ENCODE data around the gene SLC10A6. TPM values are rescaled to one million over a fixed set of nuclear protein-coding genes. Genes with fewer than 3 reads are reported as not detected.

The SLC10A6 gene
- total RNA-seq, 4 donors from 2014 or later, result 7.8 to 15.6 (median 9.4) TPM

DNA sequence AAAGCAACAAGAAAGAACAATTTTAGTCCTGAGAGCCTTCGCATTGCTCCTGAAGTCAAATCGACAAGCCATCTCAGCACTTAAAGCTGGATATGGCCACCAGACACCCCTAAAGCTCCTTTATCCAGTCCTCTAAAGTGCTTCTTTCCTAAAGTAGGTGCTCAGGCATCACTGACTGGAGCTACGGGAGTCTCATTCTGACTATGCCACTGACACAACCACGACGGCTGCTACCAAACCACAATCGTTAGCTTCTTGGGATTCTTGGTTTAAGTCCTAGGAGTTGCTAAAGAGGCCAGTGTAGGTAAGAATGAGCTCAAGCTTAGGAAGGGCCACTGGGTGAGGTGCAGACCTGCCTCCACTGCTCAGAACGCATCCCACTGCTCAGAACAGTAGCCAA is 1.0 kb downstream of the SLC10A6 start:
- DNase-seq (ENCODE audit: low spot score in 2 of 2), result no peak
- TF ChIP-seq POLR2A (IDR thresholded peaks at IDR 0.05), result no peak
- TF ChIP-seq, protein P1, sequence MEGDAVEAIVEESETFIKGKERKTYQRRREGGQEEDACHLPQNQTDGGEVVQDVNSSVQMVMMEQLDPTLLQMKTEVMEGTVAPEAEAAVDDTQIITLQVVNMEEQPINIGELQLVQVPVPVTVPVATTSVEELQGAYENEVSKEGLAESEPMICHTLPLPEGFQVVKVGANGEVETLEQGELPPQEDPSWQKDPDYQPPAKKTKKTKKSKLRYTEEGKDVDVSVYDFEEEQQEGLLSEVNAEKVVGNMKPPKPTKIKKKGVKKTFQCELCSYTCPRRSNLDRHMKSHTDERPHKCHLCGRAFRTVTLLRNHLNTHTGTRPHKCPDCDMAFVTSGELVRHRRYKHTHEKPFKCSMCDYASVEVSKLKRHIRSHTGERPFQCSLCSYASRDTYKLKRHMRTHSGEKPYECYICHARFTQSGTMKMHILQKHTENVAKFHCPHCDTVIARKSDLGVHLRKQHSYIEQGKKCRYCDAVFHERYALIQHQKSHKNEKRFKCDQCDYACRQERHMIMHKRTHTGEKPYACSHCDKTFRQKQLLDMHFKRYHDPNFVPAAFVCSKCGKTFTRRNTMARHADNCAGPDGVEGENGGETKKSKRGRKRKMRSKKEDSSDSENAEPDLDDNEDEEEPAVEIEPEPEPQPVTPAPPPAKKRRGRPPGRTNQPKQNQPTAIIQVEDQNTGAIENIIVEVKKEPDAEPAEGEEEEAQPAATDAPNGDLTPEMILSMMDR (IDR thresholded peaks at IDR 0.05), result no peak
- TF ChIP-seq EP300 (IDR thresholded peaks at IDR 0.05), result no peak
- H3K4me3 ChIP-seq, result peak overlapping the region in 3 of 4 donors; percentile 12 to 44 (median 20)
- 50 to 54% methylated on average over 7 of the region's 7 CpGs for WGBS, 2 donors
- H3K27me3 ChIP-seq, result no peaks in the 10 kb centered on the region
- H3K9me3 ChIP-seq, result no peaks in the 10 kb centered on the region
- H3K27ac ChIP-seq, result peak overlapping the region; percentile 38 to 85 (median 66)
- peaks cover 0 to 16% (median 4%) of the 10 kb centered on the region in 4 donors for H3K4me1 ChIP-seq
- no peaks in the 10 kb centered on the region for H3K36me3 ChIP-seq

DNA sequence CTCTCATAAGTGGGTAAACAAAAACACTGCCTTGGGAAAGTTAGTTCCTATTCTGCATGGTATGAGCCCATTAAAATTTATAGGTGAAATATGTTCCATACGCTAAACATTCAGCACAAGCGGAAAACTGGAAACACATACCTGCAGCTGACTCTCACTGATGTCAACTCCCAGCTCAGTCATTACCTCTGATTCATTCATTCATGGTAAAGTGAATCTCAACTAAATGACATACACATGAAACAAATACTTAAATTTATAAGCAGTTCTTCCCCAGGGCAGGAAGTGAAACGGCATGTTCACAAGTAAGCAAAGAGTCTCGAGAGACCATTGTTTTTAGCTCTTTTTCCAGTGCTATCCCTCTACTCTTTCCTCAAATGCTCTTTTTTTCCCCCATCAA is 1.6 kb downstream of the SLC10A6 start:
- TF ChIP-seq EP300 (IDR thresholded peaks at IDR 0.05), result no peak
- TF ChIP-seq POLR2A (IDR thresholded peaks at IDR 0.05), result no peak
- TF ChIP-seq, protein P1 (IDR thresholded peaks at IDR 0.05), result no peak
- no peaks in the 10 kb centered on the region for H3K27me3 ChIP-seq
- H3K4me3 ChIP-seq, result peak overlapping the region in 3 of 4 donors; percentile 12 to 44 (median 20)
- H3K9me3 ChIP-seq, result no peaks in the 10 kb centered on the region
- peak overlapping the region; percentile 38 to 85 (median 66) for H3K27ac ChIP-seq
- no peak for DNase-seq (ENCODE audit: low spot score in 2 of 2)
- H3K36me3 ChIP-seq, result no peaks in the 10 kb centered on the region
- WGBS, 2 donors, result 52 to 61% methylated on average over 4 of the region's 4 CpGs
- peaks cover 0 to 16% (median 4%) of the 10 kb centered on the region in 4 donors for H3K4me1 ChIP-seq

DNA sequence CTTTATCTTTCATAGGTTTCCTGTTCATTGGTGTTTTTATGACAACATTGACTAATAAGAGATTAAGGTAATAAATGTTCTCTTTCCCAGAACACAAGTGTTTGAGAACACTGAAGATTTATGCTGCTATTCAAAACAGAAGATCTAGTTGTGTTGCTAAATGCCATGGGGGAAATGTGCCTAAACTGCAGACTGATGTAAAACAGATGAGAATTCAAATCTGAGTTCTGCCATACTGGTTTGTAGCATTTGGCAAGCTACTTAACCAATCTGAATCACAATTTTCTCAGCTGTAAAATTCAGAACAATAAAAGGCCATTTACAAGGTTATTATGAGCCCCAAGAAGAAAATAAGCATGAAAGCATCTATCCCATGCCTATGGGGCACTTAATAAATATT is 2.3 kb downstream of the SLC10A6 start:
- DNase-seq (ENCODE audit: low spot score in 2 of 2), result no peak
- Histone ChIP-seq H3K9me3 (no peaks in the 10 kb centered on the region), H3K27ac (peak overlapping the region in 2 of 4 donors; percentile 79 to 85), H3K4me3 (peak overlapping the region in 1 of 4 donors; percentile 44), H3K4me1 (peaks cover 0 to 16% (median 4%) of the 10 kb centered on the region in 4 donors), H3K27me3 (no peaks in the 10 kb centered on the region), H3K36me3 (no peaks in the 10 kb centered on the region)
- no peak for TF ChIP-seq POLR2A (IDR thresholded peaks at IDR 0.05)
- TF ChIP-seq EP300 (IDR thresholded peaks at IDR 0.05), result peak in 1 of 2 donors; percentile 77
- TF ChIP-seq, protein P1 (IDR thresholded peaks at IDR 0.05), result no peak

DNA sequence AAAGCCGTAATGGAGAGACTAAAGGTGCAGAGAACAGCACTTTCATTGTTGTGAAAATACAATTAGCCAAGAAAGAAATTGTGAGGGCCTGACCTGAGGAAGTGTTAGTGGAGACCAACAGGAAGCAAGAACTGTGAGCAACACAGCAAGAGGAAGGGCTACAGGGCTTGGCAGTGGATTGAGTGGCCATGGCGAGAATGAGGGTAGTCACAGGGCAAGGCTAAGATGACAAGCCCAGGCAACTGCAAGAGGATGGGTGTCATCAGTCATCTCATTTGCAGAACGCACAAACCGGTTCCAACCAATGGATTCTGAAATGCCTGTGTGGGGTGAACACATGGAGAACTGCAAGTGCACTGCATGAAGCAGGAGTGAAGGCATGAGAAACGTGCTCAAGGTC is 3.6 kb downstream of the SLC10A6 start:
- no peak overlapping the region for H3K27ac ChIP-seq

DNA sequence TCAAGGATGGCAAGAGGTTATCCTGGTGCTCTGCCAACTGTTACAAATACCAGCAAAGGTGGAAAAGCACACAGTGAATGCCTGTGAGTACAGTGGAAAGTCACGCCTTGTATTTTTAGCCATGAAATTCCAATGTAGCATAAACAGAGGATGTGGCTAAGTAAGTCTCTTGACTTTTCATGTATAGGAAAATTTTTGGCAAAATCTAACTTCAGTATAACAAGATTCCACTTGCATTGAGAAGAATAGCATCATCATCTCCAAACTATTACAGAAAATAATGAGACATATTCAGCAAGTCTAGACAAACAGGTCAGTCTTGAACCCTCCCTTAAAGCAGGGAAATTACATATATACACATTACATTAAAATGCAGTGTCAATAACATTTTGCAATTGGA is 7.9 kb downstream of the SLC10A6 start:
- no peaks in the 10 kb centered on the region for H3K27me3 ChIP-seq
- H3K27ac ChIP-seq, result no peak overlapping the region
- DNase-seq (ENCODE audit: low spot score in 2 of 2), result no peak
- no peak overlapping the region for H3K4me3 ChIP-seq
- WGBS, 2 donors, result 93 to 95% methylated on average over 1 of the region's 1 CpG
- no peaks in the 10 kb centered on the region for H3K9me3 ChIP-seq
- TF ChIP-seq EP300 (IDR thresholded peaks at IDR 0.05) (no peak), POLR2A (IDR thresholded peaks at IDR 0.05) (no peak)
- TF ChIP-seq, protein P1 (IDR thresholded peaks at IDR 0.05), result no peak
- H3K36me3 ChIP-seq, result no peaks in the 10 kb centered on the region
- H3K4me1 ChIP-seq, result peaks cover 0 to 5% (median 0%) of the 10 kb centered on the region in 4 donors

More for the DNA sequence above, 3.6 kb downstream of the SLC10A6 start:
- WGBS, 2 donors, result 72 to 79% methylated on average over 5 of the region's 5 CpGs
- no peak overlapping the region for H3K4me3 ChIP-seq
- no peaks in the 10 kb centered on the region for H3K9me3 ChIP-seq
- H3K36me3 ChIP-seq, result no peaks in the 10 kb centered on the region
- peaks cover 0 to 16% (median 4%) of the 10 kb centered on the region in 4 donors for H3K4me1 ChIP-seq
- DNase-seq (ENCODE audit: low spot score in 2 of 2), result no peak
- no peak for TF ChIP-seq POLR2A (IDR thresholded peaks at IDR 0.05)
- TF ChIP-seq, protein P1 (IDR thresholded peaks at IDR 0.05), result no peak
- no peak for TF ChIP-seq EP300 (IDR thresholded peaks at IDR 0.05)
- H3K27me3 ChIP-seq, result no peaks in the 10 kb centered on the region
